Progenitor cell of endocrine pancreas (in vitro differentiated cells): ENCODE measurements around the gene VPREB3. TPM values are rescaled to one million over a fixed set of nuclear protein-coding genes. Genes with fewer than 3 reads are reported as not detected.

Source experiments
- DNase-seq: peaks from one replicate; pipeline ENCODE4 v3.0.0; 2021; ENCODE audit warnings: low spot score; ENCODE audit not compliant: unreplicated experiment
- H3K27ac Mint-ChIP-seq: 2 replicates; pipeline ENCODE4 v1.8.0; 2021; ENCODE audit warnings: mild to moderate bottlenecking, moderate library complexity, mixed read lengths
- H3K27me3 Mint-ChIP-seq: 2 replicates; pipeline ENCODE4 v1.8.0; 2021; ENCODE audit warnings: mixed read lengths
- H3K36me3 Mint-ChIP-seq: 2 replicates; pipeline ENCODE4 v1.8.0; 2022; ENCODE audit warnings: mixed read lengths; ENCODE audit not compliant: insufficient read depth
- H3K4me1 Mint-ChIP-seq: 2 replicates; pipeline ENCODE4 v1.8.0; 2021; ENCODE audit warnings: low read depth, mixed read lengths
- H3K4me3 Mint-ChIP-seq: 2 replicates; pipeline ENCODE4 v1.8.0; 2021; ENCODE audit warnings: low read depth, mild to moderate bottlenecking, moderate library complexity, mixed read lengths
- H3K9me3 Mint-ChIP-seq: 2 replicates; pipeline ENCODE4 v1.8.0; 2021; ENCODE audit warnings: low read depth, mixed read lengths
- total RNA-seq: library from RNA; stranded (reverse); gene quantifications from 2 replicates; pipeline ENCODE4 v1.2.1, GENCODE V29; 2021
- TF ChIP-seq, protein P1 (sequence below): fragments of 200-600 bp; sonication (generic); IDR thresholded peaks from one replicate; pipeline ENCODE4 v1.5.0; 2021; ENCODE audit warnings: antibody characterized with exemption, mild to moderate bottlenecking; ENCODE audit not compliant: unreplicated experiment

VPREB3 gene
- total RNA-seq, 1 donor from 2014 or later, result not detected

DNA sequence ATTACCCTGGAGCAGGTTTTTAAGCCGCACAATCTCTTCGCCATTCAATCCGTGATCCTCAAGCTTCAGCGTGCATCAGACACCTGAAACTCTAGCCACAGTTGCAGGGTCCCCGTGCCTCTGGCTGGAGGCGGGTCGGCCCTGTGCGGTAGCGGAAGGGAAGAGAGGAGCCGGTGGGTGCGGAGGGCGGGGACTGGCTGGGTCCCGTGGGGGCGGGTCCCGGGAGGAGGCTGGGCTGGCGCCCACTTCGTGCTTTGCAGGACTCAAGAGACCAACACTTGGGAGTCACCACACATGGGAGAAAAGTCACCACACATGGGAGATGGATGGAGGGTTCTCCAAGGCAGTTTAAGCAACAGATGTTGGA, 9.3 kb upstream of the VPREB3 start:
- H3K27ac Mint-ChIP-seq, result no peak overlapping the region
- peaks cover 4% of the 10 kb centered on the region for H3K4me1 Mint-ChIP-seq
- no peaks in the 10 kb centered on the region for H3K9me3 Mint-ChIP-seq
- no peak for DNase-seq
- H3K27me3 Mint-ChIP-seq, result peaks cover 4% of the 10 kb centered on the region
- no peaks in the 10 kb centered on the region for H3K36me3 Mint-ChIP-seq
- H3K4me3 Mint-ChIP-seq, result no peak overlapping the region
- TF ChIP-seq, protein P1, sequence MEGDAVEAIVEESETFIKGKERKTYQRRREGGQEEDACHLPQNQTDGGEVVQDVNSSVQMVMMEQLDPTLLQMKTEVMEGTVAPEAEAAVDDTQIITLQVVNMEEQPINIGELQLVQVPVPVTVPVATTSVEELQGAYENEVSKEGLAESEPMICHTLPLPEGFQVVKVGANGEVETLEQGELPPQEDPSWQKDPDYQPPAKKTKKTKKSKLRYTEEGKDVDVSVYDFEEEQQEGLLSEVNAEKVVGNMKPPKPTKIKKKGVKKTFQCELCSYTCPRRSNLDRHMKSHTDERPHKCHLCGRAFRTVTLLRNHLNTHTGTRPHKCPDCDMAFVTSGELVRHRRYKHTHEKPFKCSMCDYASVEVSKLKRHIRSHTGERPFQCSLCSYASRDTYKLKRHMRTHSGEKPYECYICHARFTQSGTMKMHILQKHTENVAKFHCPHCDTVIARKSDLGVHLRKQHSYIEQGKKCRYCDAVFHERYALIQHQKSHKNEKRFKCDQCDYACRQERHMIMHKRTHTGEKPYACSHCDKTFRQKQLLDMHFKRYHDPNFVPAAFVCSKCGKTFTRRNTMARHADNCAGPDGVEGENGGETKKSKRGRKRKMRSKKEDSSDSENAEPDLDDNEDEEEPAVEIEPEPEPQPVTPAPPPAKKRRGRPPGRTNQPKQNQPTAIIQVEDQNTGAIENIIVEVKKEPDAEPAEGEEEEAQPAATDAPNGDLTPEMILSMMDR, result no peak

DNA sequence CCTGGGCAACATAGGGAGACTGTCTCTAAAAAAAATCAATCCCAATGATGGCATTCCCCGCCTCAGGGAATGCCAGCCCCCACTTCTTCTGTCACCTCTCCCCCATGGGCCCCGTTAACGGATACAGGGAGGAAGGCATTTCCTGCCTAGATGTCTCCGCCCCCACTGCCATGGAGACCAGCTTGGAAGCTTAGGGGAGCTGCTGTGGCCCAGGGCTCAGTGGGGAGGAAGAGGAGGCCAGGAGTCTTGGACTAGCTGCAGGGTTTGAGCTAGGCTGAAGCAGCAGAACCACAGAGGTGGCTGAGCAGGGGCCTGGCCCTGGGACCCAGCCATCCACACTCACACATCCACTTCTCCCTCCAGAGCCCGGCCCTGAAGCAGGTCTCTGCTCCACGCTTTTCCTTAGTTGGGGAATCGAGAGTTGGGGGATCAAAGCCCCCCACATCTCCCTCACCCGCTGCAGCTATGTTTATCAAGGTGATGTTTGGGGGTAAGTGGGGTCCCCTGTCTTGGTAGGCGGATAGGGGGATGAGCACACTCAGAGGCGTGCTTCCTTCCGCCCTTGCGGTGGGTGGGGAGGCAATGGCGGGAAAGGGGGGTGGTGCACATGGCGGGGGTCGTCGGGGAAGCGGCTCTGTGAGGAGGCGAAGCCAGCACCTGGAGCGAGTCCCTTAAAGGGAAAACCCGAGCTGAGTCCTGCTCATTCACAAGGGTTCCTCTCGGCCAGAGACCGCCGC, 8.8 kb upstream of the VPREB3 start, which contains the start of gene C22orf15:
Gene C22orf15, plus strand, starts transcription at position 149 of the 737 bp plus-strand sequence. Its CDS starts 317 bp downstream, at position 466.
- H3K4me1 Mint-ChIP-seq, result peaks cover 4% of the 10 kb centered on the region
- peaks cover 4% of the 10 kb centered on the region for H3K27me3 Mint-ChIP-seq
- no peaks in the 10 kb centered on the region for H3K36me3 Mint-ChIP-seq
- H3K9me3 Mint-ChIP-seq, result no peaks in the 10 kb centered on the region
- H3K27ac Mint-ChIP-seq, result peak within 1 kb of the TSS; percentile 33
- H3K4me3 Mint-ChIP-seq, result no peak within 1 kb of the TSS
- TF ChIP-seq, protein P1, result no peak
- no peak for DNase-seq

DNA sequence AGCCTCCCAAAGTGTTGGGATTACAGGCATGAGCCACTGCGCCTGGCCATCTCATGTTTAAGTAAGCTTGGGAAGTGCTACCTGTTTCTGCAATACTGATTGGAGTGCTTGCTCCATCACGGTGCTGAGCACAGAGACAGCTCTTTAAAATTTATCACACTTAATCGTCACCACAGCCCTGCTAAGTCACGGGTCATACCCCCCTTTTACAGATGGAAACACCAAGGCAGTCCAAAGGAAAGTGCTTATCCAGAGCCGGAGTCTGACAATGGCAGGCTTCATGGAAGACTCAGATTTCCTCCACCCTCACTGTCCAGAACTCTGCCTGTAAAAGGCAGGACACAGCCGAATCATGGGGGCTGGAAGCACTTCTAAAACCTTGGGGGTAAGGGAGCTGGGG, 5.8 kb upstream of the VPREB3 start:
- no peak overlapping the region for H3K27ac Mint-ChIP-seq

DNA sequence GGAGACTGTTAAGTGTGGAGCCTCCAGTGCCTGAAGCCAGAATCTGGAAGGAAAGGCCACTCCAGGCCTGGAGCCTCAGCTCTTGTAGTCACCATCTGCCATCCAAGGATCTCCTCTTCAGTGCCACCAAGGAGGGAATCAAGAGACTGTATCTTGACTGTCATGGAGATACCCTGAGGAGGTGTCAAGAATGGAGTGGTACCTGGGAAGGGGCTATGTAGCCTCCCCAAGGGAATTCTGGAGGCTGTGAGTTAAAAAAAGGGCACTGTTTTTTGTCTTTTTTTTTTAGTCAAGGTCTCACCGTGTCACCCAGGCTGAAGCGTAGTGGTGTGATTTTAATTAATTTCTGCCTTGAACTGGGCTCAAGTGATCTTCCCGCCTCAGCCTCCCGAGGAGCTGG, 5.3 kb upstream of the VPREB3 start:
- H3K27ac Mint-ChIP-seq, result no peak overlapping the region
- H3K36me3 Mint-ChIP-seq, result no peaks in the 10 kb centered on the region
- H3K27me3 Mint-ChIP-seq, result peaks cover 4% of the 10 kb centered on the region
- no peak overlapping the region for H3K4me3 Mint-ChIP-seq
- TF ChIP-seq, protein P1, result no peak
- no peaks in the 10 kb centered on the region for H3K9me3 Mint-ChIP-seq
- no peak for DNase-seq
- peaks cover 4% of the 10 kb centered on the region for H3K4me1 Mint-ChIP-seq

More for the DNA sequence above, 5.8 kb upstream of the VPREB3 start:
- TF ChIP-seq, protein P1, result no peak
- Mint-ChIP-seq H3K36me3 (no peaks in the 10 kb centered on the region), H3K4me3 (no peak overlapping the region), H3K4me1 (peaks cover 4% of the 10 kb centered on the region), H3K9me3 (no peaks in the 10 kb centered on the region), H3K27me3 (peaks cover 4% of the 10 kb centered on the region)
- DNase-seq, result no peak

DNA sequence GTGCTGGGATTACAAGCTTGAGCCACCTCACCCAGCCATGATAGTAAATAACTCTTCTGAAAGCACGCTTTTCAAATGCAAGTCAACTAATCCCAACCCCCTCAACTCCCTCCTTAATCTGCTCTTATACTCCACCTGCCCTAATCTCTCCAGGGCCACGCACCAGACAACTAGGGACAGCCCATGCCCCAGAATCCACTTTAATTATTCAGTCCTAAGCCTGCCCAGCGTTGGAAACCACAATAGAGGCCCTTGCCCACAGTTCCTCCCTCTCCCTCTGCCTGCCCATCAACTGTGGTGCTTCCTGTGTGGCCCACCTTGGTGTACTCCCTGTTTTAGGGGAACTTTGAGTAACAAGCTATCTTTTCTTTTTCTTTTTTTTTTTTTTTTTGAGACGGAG, 2.7 kb upstream of the VPREB3 start:
- H3K9me3 Mint-ChIP-seq, result no peaks in the 10 kb centered on the region
- peaks cover 4% of the 10 kb centered on the region for H3K27me3 Mint-ChIP-seq
- peak overlapping the region; percentile 6 for H3K27ac Mint-ChIP-seq
- no peaks in the 10 kb centered on the region for H3K4me1 Mint-ChIP-seq
- TF ChIP-seq, protein P1, result no peak
- H3K36me3 Mint-ChIP-seq, result no peaks in the 10 kb centered on the region
- no peak for DNase-seq
- no peak overlapping the region for H3K4me3 Mint-ChIP-seq
